ENCODE measurements around the gene POLR3A. TPM values are rescaled to one million over a fixed set of nuclear protein-coding genes. Genes with fewer than 3 reads are reported as not detected.
"Not testable (repeated sequence)": the region's sequence is repeated elsewhere in the genome, so short reads cannot be mapped to it uniquely, and the experiment has no call there.

Gene POLR3A
- total RNA-seq, 1 donor from 2014 or later: 13.7 TPM

DNA sequence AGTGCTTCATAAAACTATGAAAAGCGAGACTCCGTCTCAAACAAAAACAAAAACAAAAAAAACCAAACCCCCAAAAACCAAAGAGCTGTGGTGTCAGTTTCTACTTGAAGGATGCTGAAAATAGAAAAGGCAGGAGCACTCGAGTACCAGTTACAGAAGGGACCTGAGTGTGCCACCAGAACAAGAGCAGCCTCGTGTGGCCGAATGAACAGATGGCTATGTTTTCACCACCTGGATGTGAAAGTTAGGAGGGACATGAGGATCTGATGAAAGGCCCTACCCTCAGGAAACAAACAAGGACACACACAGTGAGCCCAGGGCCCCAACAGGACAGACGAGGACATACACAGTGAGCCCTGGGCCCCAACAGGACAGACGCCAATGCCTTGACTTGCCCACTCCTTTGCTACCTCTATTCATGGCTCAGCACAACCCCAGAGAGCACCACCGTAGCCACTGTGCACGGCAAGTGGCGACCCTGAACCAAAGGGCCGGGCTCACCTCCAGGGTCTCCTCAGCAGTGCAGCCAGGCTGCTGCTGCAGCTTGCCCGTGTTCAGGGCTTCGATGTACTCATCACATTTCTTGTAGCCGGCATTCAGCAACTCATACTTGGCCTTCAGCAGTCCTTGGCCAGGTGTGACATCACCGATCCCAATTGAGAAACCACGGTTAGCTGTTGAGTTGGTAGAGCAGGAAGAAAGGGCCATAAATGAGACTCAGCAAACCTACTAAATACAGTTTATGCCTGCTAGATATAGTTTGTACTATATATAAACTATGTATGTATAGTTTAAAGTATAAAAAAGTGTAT is 24.9 kb downstream of the POLR3A start:
- H3K27ac ChIP-seq: no peak overlapping the region

GRCh38 chr10:78002541-78003288 is 26.6 kb downstream of the POLR3A start:
- DNase-seq (no peak), ATAC-seq (no peak)
- intact Hi-C loops (cut with DNase I): no loop called here
- no peaks in the 10 kb centered on the region for H3K4me1 ChIP-seq
- no peak overlapping the region for H3K4me3 ChIP-seq
- H3K27ac ChIP-seq: no peak overlapping the region
- TF ChIP-seq, protein P1, sequence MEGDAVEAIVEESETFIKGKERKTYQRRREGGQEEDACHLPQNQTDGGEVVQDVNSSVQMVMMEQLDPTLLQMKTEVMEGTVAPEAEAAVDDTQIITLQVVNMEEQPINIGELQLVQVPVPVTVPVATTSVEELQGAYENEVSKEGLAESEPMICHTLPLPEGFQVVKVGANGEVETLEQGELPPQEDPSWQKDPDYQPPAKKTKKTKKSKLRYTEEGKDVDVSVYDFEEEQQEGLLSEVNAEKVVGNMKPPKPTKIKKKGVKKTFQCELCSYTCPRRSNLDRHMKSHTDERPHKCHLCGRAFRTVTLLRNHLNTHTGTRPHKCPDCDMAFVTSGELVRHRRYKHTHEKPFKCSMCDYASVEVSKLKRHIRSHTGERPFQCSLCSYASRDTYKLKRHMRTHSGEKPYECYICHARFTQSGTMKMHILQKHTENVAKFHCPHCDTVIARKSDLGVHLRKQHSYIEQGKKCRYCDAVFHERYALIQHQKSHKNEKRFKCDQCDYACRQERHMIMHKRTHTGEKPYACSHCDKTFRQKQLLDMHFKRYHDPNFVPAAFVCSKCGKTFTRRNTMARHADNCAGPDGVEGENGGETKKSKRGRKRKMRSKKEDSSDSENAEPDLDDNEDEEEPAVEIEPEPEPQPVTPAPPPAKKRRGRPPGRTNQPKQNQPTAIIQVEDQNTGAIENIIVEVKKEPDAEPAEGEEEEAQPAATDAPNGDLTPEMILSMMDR (IDR thresholded peaks at IDR 0.05): no peak
- H3K27me3 ChIP-seq: no peaks in the 10 kb centered on the region
- H3K9me3 ChIP-seq: no peaks in the 10 kb centered on the region
- peaks cover 92% of the 10 kb centered on the region for H3K36me3 ChIP-seq

More for the DNA sequence above, 24.9 kb downstream of the POLR3A start:
- H3K27me3 ChIP-seq: no peaks in the 10 kb centered on the region
- intact Hi-C loops (cut with DNase I): no loop called here
- no peaks in the 10 kb centered on the region for H3K4me1 ChIP-seq
- no peak overlapping the region for H3K4me3 ChIP-seq
- H3K9me3 ChIP-seq: no peaks in the 10 kb centered on the region
- DNase-seq (no peak), ATAC-seq (no peak)
- H3K36me3 ChIP-seq: peaks cover 98% of the 10 kb centered on the region
- TF ChIP-seq, protein P1 (IDR thresholded peaks at IDR 0.05): no peak

DNA sequence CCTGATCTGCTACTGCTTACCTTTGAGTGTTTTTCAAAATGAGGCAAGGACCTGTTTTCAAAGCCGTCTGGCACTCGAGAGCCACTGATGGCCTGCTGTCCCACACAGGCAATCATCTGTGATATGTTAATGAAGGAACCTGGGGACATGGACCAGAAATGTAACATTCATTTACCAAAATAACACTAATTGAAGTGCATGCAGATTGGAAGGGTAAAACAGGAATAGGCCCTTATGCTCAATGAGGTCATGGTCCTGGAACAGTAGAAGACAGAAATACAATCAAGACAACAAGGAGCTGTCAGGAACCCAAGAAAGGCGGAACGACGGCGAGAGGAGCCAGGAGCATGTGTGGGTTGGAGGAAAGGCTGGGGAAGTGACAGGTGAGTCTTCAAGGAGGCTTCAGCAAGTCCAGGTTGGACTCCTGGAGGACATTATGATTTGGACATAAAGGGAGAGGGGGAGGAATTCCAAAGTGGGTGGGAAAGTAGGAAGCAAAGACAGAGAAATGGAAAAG is 28.3 kb downstream of the POLR3A start:
- Histone ChIP-seq H3K36me3 (peaks cover 75% of the 10 kb centered on the region), H3K4me3 (no peak overlapping the region), H3K27ac (no peak overlapping the region), H3K27me3 (no peaks in the 10 kb centered on the region), H3K4me1 (no peaks in the 10 kb centered on the region), H3K9me3 (no peaks in the 10 kb centered on the region)
- no peak for ATAC-seq
- no peak for DNase-seq
- TF ChIP-seq, protein P1 (IDR thresholded peaks at IDR 0.05): no peak
- intact Hi-C loops (cut with DNase I): no loop called here

GRCh38 chr10:78000206-78000605 is 29.1 kb downstream of the POLR3A start:
- H3K4me1 ChIP-seq: no peaks in the 10 kb centered on the region
- peaks cover 67% of the 10 kb centered on the region for H3K36me3 ChIP-seq
- H3K27me3 ChIP-seq: no peaks in the 10 kb centered on the region
- intact Hi-C loops (cut with DNase I): no loop called here
- H3K4me3 ChIP-seq: no peak overlapping the region
- no peak for ATAC-seq
- no peak overlapping the region for H3K27ac ChIP-seq
- DNase-seq: no peak
- H3K9me3 ChIP-seq: no peaks in the 10 kb centered on the region
- TF ChIP-seq, protein P1 (IDR thresholded peaks at IDR 0.05): no peak

DNA sequence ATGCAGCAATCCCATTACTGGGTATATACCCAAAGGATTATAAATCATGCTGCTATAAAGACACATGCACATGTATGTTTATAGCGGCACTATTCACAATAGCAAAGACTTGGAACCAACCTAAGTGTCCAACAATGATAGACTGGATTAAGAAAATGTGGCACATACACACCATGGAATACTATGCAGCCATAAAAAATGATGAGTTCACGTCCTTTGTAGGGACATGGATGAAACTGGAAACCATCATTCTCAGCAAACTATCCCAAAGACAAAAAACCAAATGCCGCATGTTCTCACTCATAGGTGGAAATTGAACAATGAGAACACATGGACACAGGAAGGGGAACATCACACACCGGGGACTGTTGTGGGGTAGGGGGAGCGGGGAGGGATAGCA is 30.5 kb downstream of the POLR3A start:
- H3K27ac ChIP-seq; H3K27me3 ChIP-seq; H3K4me3 ChIP-seq; ATAC-seq; intact Hi-C loops (cut with DNase I); H3K4me1 ChIP-seq; DNase-seq; H3K9me3 ChIP-seq: not testable (repeated sequence)
- H3K36me3 ChIP-seq: peaks cover 61% of the 10 kb centered on the region

DNA sequence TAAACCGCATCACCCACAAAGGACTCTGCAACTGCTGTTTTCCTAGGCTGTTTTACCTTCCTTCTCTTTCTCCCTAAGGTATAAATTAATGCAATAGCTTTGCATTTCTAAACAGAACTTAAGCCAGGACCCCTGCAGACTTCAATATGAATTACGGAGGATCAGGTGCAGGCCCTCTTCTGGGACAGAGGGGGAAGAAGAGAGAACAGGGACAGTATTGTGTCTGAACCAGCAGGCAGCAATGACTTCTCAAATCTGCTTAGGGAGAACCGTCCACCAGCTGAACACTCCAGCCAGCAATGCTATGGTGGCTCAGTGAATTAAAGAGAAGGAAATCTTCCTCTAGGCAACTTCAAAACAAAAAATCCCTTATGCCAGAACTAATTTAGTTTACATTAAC is 35.7 kb downstream of the POLR3A start:
- Histone ChIP-seq H3K27me3 (no peaks in the 10 kb centered on the region), H3K4me3 (no peak overlapping the region), H3K9me3 (no peaks in the 10 kb centered on the region), H3K36me3 (peaks cover 61% of the 10 kb centered on the region), H3K27ac (no peak overlapping the region), H3K4me1 (no peaks in the 10 kb centered on the region)
- no peak for DNase-seq
- intact Hi-C loops (cut with DNase I): no loop called here
- TF ChIP-seq, protein P1 (IDR thresholded peaks at IDR 0.05): no peak
- ATAC-seq: no peak
